ENCODE data around the gene GP5. TPM values are rescaled to one million over a fixed set of nuclear protein-coding genes. Genes with fewer than 3 reads are reported as not detected.

Gene GP5
- polyA plus RNA-seq, 3 donors: 0.12 TPM; not detected in 2

GRCh38 chr3:194425399-194425798, 26.3 kb upstream of the GP5 start:
- no peak overlapping the region for H2AFZ ChIP-seq (ENCODE audit: insufficient read depth, low read depth, low read length, poor library complexity, severe bottlenecking)

GRCh38 chr3:194424953-194425352, 25.9 kb upstream of the GP5 start:
- no peaks in the 10 kb centered on the region for H3K9me3 ChIP-seq (replicated peaks in 1 of 2; ENCODE audit: control insufficient read depth in 1 of 2, insufficient read depth in 1 of 2, low read length in 2 of 2)
- WGBS (ENCODE audit: insufficient coverage): no CpG with 5 or more reads among the region's 7 CpGs
- no peak overlapping the region for H3K4me3 Mint-ChIP-seq
- DNase-seq: no peak
- peaks cover 69 to 77% of the 10 kb centered on the region in 2 donors for H3K36me3 Mint-ChIP-seq
- H4K20me1 ChIP-seq (ENCODE audit: insufficient read depth, low read length): no peaks in the 10 kb centered on the region
- H3K4me3 ChIP-seq (replicated peaks in 1 of 3; ENCODE audit: low read depth in 2 of 3, low read length in 3 of 3): no peak overlapping the region
- no peaks in the 10 kb centered on the region for H3K27me3 Mint-ChIP-seq (ENCODE audit: low read depth in 3 of 3)
- no peak overlapping the region for H2AFZ ChIP-seq (ENCODE audit: insufficient read depth, low read depth, low read length, poor library complexity, severe bottlenecking)
- no peak overlapping the region for H3K4me2 ChIP-seq (replicated peaks; ENCODE audit: extremely low read depth, low read length, poor library complexity, severe bottlenecking)
- H3K9ac ChIP-seq (ENCODE audit: insufficient read depth, low read length, poor library complexity, severe bottlenecking): no peak overlapping the region
- H3K36me3 ChIP-seq (replicated peaks in 1 of 2; ENCODE audit: control insufficient read depth in 1 of 2, insufficient read depth in 2 of 2, low read length in 2 of 2): peaks cover 67 to 93% of the 10 kb centered on the region in 2 donors
- intact Hi-C loops (cut with micrococcal nuclease): no loop called here
- H3K79me2 ChIP-seq (ENCODE audit: insufficient read depth, low read length): no peaks in the 10 kb centered on the region
- no peak overlapping the region for H3K27ac ChIP-seq (ENCODE audit: low read depth in 1 of 2, low read length in 2 of 2)
- no peaks in the 10 kb centered on the region for H3K27me3 ChIP-seq (ENCODE audit: control insufficient read depth in 2 of 2, insufficient read depth in 2 of 2, low read length in 2 of 2)
- H3K4me1 Mint-ChIP-seq: no peaks in the 10 kb centered on the region
- H3K4me1 ChIP-seq (ENCODE audit: control insufficient read depth in 1 of 2, insufficient read depth in 2 of 2, low read length in 2 of 2): no peaks in the 10 kb centered on the region
- H3K9me3 Mint-ChIP-seq: no peaks in the 10 kb centered on the region
- TF ChIP-seq CTCF (IDR thresholded peaks at IDR 0.05): no peak
- no peak overlapping the region for H3K27ac Mint-ChIP-seq

More at GRCh38 chr3:194425399-194425798, 26.3 kb upstream of the GP5 start:
- no peak overlapping the region for H3K27ac ChIP-seq (ENCODE audit: low read depth in 1 of 2, low read length in 2 of 2)
- H3K9ac ChIP-seq (ENCODE audit: insufficient read depth, low read length, poor library complexity, severe bottlenecking): no peak overlapping the region
- TF ChIP-seq CTCF (IDR thresholded peaks at IDR 0.05): no peak
- H3K27ac Mint-ChIP-seq: no peak overlapping the region
- H3K9me3 Mint-ChIP-seq: no peaks in the 10 kb centered on the region
- H3K4me2 ChIP-seq (replicated peaks; ENCODE audit: extremely low read depth, low read length, poor library complexity, severe bottlenecking): no peak overlapping the region
- no peaks in the 10 kb centered on the region for H3K27me3 Mint-ChIP-seq (ENCODE audit: low read depth in 3 of 3)
- H3K9me3 ChIP-seq (replicated peaks in 1 of 2; ENCODE audit: control insufficient read depth in 1 of 2, insufficient read depth in 1 of 2, low read length in 2 of 2): no peaks in the 10 kb centered on the region
- H4K20me1 ChIP-seq (ENCODE audit: insufficient read depth, low read length): no peaks in the 10 kb centered on the region
- no peaks in the 10 kb centered on the region for H3K79me2 ChIP-seq (ENCODE audit: insufficient read depth, low read length)
- H3K4me1 Mint-ChIP-seq: no peaks in the 10 kb centered on the region
- H3K36me3 ChIP-seq (replicated peaks in 1 of 2; ENCODE audit: control insufficient read depth in 1 of 2, insufficient read depth in 2 of 2, low read length in 2 of 2): peaks cover 68 to 93% of the 10 kb centered on the region in 2 donors
- H3K4me3 ChIP-seq (replicated peaks in 1 of 3; ENCODE audit: low read depth in 2 of 3, low read length in 3 of 3): no peak overlapping the region
- no peaks in the 10 kb centered on the region for H3K4me1 ChIP-seq (ENCODE audit: control insufficient read depth in 1 of 2, insufficient read depth in 2 of 2, low read length in 2 of 2)
- H3K27me3 ChIP-seq (ENCODE audit: control insufficient read depth in 2 of 2, insufficient read depth in 2 of 2, low read length in 2 of 2): no peaks in the 10 kb centered on the region
- H3K4me3 Mint-ChIP-seq: no peak overlapping the region
- DNase-seq: no peak
- intact Hi-C loops (cut with micrococcal nuclease): no loop called here
- H3K36me3 Mint-ChIP-seq: peaks cover 70 to 80% of the 10 kb centered on the region in 2 donors
- no CpG with 5 or more reads among the region's 4 CpGs for WGBS (ENCODE audit: insufficient coverage)
